GM19328 (cell line): ENCODE data around the gene SLC25A17.
"Not testable (repeated sequence)": the region's sequence is repeated elsewhere in the genome, so short reads cannot be mapped to it uniquely, and the experiment has no call there.

ENCODE experiments used
- ATAC-seq: cut with Tn5 transposase; IDR thresholded peaks from one replicate; pipeline ENCODE4 v1.9.1; 2021; ENCODE audit warnings: mild to moderate bottlenecking, moderate library complexity; ENCODE audit not compliant: unreplicated experiment

Gene SLC25A17

GRCh38 chr22:40758851-40759250 is 60.3 kb downstream of the SLC25A17 start:
- not testable (repeated sequence) for ATAC-seq

- ATAC-seq, result no peak
These were observed 60.8 kb downstream of the SLC25A17 start for GRCh38 chr22:40758390-40758789.

GRCh38 chr22:40757071-40757470 is 62.1 kb downstream of the SLC25A17 start:
- no peak for ATAC-seq

- no peak for ATAC-seq
These were observed 66.0 kb downstream of the SLC25A17 start for GRCh38 chr22:40753114-40753513.

GRCh38 chr22:40751250-40751649 is 67.9 kb downstream of the SLC25A17 start:
- ATAC-seq, result no peak

- ATAC-seq, result no peak
These were observed 69.3 kb downstream of the SLC25A17 start for GRCh38 chr22:40749829-40750228.

GRCh38 chr22:40748388-40749355 is 70.5 kb downstream of the SLC25A17 start:
- ATAC-seq, result no peak

GRCh38 chr22:40747361-40747760 is 71.8 kb downstream of the SLC25A17 start:
- ATAC-seq, result no peak

- no peak for ATAC-seq
These were observed 72.5 kb downstream of the SLC25A17 start for GRCh38 chr22:40746428-40747220.

- ATAC-seq, result no peak
These were observed 75.4 kb downstream of the SLC25A17 start for GRCh38 chr22:40743768-40744167.

- ATAC-seq, result no peak
These were observed 78.0 kb downstream of the SLC25A17 start for GRCh38 chr22:40741116-40741515.

- ATAC-seq, result no peak
These were observed 79.4 kb downstream of the SLC25A17 start for GRCh38 chr22:40739721-40740120.

- ATAC-seq, result no peak
These were observed 85.2 kb downstream of the SLC25A17 start for GRCh38 chr22:40733919-40734318.

- ATAC-seq, result no peak
These were observed 86.2 kb downstream of the SLC25A17 start for GRCh38 chr22:40732999-40733292.

- ATAC-seq, result no peak
These were observed 89.9 kb downstream of the SLC25A17 start for GRCh38 chr22:40729284-40729683.

GRCh38 chr22:40728731-40729189 is 90.4 kb downstream of the SLC25A17 start:
- no peak for ATAC-seq

GRCh38 chr22:40727964-40728615 is 91.1 kb downstream of the SLC25A17 start:
- no peak for ATAC-seq

GRCh38 chr22:40727070-40727963 is 91.8 kb downstream of the SLC25A17 start:
- ATAC-seq, result no peak

- no peak for ATAC-seq
These were observed 92.6 kb downstream of the SLC25A17 start for GRCh38 chr22:40726514-40726913.

- no peak for ATAC-seq
These were observed 95.7 kb downstream of the SLC25A17 start for GRCh38 chr22:40723396-40723933.
